T47D (cell line): ENCODE results near the gene GRM3.

Source experiments
- DNase-seq, 2 experiments: peaks; one replicate each; pipeline versions ENCODE4 v3.0.0 to v3.0.0-alpha.2; 2011 to 2012; ENCODE audit warnings: low read depth in 1 of 2, low spot score in 1 of 2
- JUND ChIP-seq: IDR thresholded peaks from 2 replicates; pipeline ENCODE4 v1.6.1; 2012; ENCODE audit warnings: low read depth
- in situ Hi-C: cut with HindIII; loops from 2 replicates; pipeline ENCODE4 v1.10.0; 2016; ENCODE audit warnings: low sequenced_read_pairs, low pct_unique_long_range_greater_than_20kb

GRM3 gene

DNA sequence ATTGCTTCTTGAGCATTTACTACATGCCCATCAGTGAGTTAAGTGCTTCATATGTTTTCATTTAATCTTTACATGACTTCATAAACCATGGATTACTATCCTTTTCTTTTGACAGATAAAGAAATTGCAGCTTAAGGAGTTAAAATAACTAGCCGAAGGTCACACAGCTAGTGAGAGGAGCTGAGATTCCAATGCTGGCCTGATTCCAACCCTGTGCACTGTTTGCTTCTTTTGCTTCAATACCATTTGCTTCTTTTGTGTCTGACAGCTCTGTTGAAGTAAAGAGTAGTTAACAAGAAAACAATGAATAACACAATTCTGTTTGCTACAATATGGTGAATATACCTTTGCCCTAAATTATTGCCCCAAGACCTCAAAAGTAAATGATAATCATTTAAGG, 132.4 kb downstream of the GRM3 start:
- DNase-seq = no peak
- in situ Hi-C loops = no loop called here
- no peak for TF ChIP-seq JUND

- no peak for TF ChIP-seq JUND
- in situ Hi-C loops = no loop called here
- DNase-seq = no peak
Measured at GRCh38 chr7:86778271-86778670, 134.6 kb downstream of the GRM3 start.

GRCh38 chr7:86784765-86785164, 141.1 kb downstream of the GRM3 start:
- DNase-seq = no peak
- no peak for TF ChIP-seq JUND
- in situ Hi-C loops = no loop called here

GRCh38 chr7:86785641-86786040, 141.9 kb downstream of the GRM3 start:
- no peak for DNase-seq
- TF ChIP-seq JUND = no peak
- in situ Hi-C loops = no loop called here

DNA sequence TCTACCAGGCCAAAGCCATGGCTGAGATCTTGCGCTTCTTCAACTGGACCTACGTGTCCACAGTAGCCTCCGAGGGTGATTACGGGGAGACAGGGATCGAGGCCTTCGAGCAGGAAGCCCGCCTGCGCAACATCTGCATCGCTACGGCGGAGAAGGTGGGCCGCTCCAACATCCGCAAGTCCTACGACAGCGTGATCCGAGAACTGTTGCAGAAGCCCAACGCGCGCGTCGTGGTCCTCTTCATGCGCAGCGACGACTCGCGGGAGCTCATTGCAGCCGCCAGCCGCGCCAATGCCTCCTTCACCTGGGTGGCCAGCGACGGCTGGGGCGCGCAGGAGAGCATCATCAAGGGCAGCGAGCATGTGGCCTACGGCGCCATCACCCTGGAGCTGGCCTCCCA, 142.7 kb downstream of the GRM3 start:
- in situ Hi-C loops = no loop called here
- no peak for TF ChIP-seq JUND
- DNase-seq = no peak

DNA sequence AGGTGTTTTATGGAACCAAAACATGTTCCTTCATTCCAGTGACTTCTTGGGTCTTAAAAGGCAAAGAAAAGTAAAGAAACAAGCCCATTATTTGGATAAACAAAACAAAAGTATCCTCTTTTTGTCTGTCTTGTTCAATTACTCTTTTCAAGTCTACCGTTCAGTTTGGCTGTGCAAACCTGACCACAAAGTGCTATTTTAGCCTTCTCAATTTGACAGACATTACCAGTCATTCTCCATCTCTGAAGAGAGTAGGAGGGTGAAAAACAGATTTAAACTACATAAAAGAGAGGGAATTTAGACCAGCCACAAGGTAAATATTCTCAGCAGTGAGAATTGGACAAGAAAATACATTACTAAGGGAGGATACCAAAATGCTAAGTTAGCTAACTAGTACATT, 145.2 kb downstream of the GRM3 start:
- DNase-seq = no peak
- TF ChIP-seq JUND = no peak
- in situ Hi-C loops = no loop called here

GRCh38 chr7:86790383-86790782, 146.7 kb downstream of the GRM3 start:
- no peak for TF ChIP-seq JUND
- no peak for DNase-seq
- in situ Hi-C loops = no loop called here

DNA sequence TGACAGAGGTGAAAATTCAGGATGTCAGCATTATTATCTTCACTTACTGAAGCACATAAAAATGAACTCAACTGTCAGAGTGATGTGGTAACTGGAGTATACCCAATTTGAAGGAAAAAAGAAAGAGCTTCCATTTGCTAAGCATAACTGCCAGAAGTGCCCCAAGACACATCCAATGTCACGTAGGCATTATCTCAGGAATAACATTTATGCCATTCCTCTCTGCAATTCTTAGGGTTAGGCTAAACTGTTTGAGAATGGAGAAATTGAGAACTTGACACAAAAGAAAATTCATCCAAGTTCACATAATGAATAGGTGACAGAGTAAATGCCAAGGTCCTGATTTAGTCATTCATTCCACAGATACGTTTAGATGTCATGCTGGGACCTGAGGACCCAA, 148.6 kb downstream of the GRM3 start:
- no peak for DNase-seq
- in situ Hi-C loops = no loop called here
- no peak for TF ChIP-seq JUND

GRCh38 chr7:86793136-86793535, 149.4 kb downstream of the GRM3 start:
- TF ChIP-seq JUND = no peak
- DNase-seq = no peak
- in situ Hi-C loops = no loop called here

GRCh38 chr7:86814661-86815379, 171.1 kb downstream of the GRM3 start:
- in situ Hi-C loops = no loop called here
- TF ChIP-seq JUND = no peak
- peak; percentile 31 to 57 for DNase-seq

- DNase-seq = no peak
- in situ Hi-C loops = no loop called here
- no peak for TF ChIP-seq JUND
Measured at GRCh38 chr7:86815556-86815955, 171.8 kb downstream of the GRM3 start.

DNA sequence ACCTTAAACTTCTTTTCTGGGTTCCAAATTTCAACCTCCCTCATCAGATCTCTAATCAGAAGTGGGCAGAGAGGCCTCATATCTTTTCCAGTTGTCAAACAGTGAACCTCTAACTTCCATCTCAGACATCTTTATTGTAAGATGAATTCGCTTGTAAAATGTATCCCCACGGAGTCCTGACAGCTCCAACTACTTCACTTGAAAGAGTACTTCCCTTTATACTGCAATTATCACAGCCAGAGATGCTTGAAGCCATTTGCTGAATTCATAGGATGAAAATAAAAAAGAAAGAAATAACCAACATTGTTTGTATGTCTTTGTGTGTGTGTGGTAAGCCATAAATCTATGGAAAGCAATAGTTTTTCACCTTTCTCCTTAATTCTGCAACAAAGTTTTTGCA, 175.2 kb downstream of the GRM3 start:
- in situ Hi-C loops = no loop called here
- DNase-seq = no peak
- TF ChIP-seq JUND = no peak

DNA sequence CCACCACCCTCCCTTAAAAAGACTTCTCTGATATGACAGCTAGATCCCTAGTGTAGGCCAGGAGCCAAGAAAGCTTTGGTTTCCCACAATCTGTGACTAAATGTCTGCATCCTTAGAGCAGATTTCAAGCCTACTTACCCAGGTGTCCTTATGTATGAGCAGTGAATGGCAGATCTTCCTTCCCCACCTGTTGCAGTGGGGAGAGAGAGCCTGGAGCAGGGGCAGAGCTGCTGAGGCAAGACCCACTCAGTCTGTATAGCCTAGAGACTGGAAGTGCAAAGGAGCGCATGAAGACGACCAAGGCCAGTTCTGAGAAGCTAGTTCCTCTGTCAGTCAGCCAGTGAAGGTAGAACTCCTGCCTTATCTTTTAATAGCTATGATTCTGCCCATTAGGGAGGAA, 180.1 kb downstream of the GRM3 start:
- in situ Hi-C loops = no loop called here
- TF ChIP-seq JUND = no peak
- DNase-seq = no peak

GRCh38 chr7:86825264-86825663, 181.6 kb downstream of the GRM3 start:
- in situ Hi-C loops = no loop called here
- no peak for DNase-seq
- no peak for TF ChIP-seq JUND
